Limb (tissue), 2 donors: ENCODE measurements around the gene SELL.
"Not testable (repeated sequence)": the region's sequence is repeated elsewhere in the genome, so short reads cannot be mapped to it uniquely, and the experiment has no call there.

ENCODE experiments used
- DNase-seq, 2 donors: peaks; one replicate each; pipeline ENCODE4 v3.0.0-alpha.2; 2016; ENCODE audit errors: extremely low spot score in 2 of 2

Gene SELL

DNA sequence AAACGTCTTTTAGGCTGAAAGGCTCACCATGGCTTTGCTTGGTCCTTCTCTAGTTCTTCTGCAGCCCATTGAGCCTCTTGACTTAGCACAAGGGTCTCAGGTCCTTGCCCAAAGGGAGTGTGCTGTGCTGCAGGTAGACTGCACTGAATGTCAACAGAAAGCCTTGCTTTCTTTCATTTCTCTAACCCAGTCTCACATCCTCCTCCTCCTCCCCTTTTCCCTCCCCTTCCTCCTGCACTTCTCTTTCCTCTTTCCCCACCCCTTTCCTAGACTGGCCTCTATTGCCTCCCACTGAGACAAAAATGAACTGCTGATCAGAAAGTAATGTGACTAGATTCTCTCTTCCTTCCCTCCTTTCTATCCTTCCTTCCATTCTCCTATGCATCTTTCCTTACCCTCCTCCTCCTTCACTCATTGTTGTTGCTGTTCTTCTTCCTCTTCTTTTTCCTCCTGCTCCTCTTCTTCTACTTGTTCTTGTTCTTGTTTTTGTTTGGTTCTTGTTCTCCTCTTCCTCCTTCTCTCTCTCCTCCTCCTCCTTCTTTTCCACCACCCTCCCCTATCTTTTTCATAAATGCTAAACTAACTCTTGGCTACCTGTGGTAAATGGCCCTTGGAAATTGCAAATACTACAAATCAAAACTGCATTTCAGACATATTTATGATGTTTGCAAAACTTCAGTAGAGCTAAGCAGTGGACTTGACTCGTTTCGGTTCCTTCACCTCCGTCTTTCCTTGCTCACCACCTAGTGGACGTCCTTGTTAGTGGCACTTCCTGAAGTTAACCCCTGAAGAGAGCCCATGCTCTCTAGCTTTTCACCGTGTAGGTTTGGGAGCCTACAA, at the start of gene SELL:
TSS of gene SELL (minus strand) at position 152 of the 840 bp plus-strand sequence. CDS start at position 30, 122 bp downstream.
- DNase-seq: peak; percentile 44 to 50

DNA sequence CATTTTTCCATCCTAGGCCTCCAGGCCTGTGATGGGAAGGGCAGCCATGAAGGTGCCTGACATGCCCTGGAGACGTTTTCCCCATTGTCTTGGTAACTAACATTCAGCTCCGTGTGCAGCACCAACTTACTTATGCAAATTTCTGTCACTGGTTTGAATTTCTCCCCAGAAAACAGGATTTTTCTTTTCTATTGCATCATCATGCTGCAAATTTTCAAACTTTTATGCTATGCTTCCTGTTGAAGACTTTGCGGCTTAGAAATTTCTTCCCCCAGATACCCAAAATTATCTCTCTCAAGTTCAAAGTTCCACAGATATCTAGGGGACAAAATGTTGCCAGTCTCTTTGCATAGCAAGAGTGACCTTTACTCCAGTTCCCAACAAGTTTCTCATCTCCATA, 47.6 kb upstream of the SELL start:
- no peak for DNase-seq

DNA sequence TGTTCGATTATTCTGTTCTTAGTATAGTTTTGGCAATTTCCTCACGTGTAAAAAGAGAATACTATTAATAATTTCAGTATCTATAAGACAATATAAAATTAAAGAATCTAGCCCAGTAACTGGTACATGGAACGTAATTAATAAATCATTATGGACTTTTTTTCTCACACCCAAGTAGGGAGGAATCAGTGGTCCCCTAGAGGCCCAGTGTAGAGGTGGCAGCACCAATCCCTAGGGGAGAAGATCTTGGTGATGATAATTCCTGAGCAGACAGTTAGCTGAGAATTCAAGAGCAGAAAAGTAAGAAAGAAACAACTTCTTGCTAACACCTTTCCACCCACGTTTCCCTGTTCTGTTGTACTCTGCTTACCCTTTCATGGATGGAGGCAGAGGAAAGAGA, 42.1 kb upstream of the SELL start:
- DNase-seq: no peak

DNA sequence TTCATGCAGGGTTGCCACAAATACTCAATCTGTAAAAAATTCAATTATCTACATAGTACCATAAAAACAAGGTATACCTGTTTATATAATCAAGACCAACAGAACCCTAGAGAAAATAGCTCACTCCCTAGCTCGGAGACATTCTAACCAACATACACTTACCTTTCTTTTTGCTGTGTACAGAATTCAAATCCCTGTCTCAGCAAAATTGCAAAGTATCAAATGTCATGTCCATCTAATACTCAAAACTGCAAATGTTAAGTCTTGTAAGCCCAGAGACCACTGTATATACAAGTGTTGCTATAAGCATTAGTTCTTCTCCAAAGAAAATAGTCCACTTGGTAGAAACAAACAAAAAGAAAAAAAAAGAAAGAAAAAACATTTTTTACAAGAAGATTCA, 38.6 kb upstream of the SELL start:
- no peak for DNase-seq

DNA sequence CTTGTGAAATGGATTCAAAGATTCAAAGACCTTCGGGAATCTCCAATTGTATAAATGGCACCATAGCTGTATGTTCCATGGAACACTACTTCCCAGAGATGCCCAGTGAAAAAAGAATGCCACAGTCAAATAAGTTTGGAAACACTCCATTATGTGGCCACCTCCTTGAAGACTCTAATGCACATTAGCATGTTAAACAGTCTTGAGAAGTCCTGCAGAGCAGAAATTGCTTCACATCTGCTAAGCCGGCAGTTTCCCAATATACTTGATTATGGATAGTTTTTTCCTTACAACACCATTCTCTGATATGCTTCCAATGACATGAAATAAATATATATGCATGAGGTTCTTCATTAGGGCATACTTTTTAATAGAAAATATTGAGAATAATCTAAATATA, 35.1 kb upstream of the SELL start:
- DNase-seq: no peak

DNA sequence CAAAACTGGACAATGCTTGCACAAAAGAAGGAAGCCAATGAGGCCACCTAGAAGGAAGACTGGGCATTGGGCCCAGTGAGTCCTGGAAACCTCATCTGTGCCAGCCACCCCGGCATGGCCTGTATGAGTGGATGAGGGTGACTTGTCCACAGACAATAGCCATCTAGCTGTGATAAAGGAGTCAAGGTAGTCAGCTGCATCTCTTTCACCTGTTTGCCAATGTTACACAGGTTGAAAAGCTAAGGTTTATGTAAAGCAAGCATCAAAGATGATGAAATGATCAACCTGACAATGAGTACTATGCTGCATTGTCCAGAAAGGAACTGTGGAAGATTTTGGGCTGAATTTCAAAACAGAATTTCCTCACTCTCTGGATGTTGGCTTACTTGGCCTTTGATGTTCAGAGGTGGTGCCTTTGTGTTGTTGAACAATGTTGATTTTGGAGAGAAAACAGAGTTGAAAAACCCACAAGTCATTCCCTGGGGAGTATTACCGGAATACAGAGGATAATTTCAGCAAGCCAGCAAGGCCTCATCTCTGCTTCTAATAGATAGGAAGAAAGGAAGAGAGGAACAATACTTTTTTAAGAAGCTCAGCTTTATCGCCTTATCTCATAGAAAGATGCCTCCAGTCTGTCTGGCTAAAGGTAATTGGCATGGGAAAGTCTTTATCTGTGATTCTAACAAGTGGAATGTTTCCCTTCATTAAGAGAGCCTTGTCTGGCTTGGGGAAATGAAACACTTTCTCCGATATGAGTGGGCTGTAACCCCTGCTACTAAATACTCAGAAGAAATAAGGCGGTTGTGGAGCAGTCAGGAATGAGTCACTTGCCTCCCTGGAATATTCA, 33.8 kb upstream of the SELL start:
- no peak for DNase-seq

DNA sequence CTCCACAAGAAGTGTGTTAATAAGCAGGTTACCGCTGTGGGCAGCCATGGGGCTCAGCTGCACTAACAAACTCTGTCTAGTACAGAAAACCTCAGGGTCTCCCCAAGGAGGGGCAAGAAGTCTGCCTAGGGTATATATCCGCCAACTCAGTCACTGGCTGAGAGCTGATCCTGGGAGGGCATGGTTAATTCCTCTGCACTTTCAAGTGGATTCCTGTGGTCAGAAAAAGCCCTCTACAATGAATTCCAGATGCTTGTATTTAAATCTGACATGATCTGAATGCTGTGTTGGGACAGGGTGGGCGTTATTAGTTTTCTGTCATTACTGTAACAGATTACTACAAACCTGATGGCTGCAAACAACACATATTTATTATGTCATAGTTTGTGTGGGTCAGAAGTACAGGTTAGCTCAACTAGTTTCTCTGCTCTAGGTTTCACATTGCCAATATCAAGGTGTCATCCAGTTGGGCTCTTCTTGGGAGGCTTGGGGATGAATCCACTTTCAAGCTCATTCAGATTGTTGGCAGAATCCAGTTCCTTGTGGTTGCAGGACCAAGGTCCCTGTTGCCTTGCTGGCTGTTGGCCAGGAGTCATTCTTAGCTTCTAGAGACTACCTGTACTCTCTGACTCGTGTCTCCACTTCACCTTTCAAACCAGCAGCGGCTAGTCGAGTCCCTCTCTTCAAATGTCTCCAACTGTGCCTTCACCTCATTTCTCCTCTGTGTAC, 30.4 kb upstream of the SELL start:
- DNase-seq: peak; percentile 26 to 36

DNA sequence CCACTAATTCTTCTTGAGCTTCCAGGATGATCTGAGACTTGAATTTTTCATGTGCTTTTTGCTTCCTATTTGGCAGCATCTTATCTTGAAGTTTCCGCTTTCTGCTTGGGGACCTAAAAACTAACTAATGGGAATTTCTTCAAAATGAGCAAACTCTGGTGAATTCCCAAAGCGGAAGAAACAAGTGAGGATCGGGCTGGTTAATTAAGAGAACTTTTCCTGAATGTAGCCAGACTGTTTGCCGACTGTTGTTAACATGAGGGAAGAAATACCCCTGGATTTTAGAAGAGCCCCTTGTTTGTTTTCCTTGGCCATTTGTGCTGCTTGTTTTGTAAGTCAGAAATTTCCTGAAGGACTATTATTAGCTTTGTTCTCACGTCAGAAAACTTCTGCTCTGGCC, 28.6 kb upstream of the SELL start:
- DNase-seq: no peak

DNA sequence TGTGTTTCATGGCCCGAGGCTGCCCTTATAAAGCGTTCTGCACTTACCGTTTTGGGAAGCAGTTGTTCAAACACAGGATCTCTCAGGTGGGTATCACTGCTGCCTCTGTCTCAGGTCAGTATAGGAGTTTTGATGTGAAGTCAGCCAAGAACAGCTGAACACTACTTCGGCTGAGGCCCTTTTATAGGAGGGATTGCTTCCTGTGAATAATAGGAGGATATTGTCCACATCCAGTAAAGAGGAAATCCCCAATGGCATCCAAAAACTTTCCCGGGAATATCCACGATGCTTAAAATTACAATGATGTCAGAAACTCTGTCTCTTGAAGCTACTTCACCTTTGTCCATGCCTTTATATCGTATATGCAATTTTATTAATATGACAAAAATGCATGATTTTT, 22.5 kb upstream of the SELL start, which contains the start of gene SELE:
TSS of gene SELE (minus strand) at position 156 of the 400 bp plus-strand sequence. CDS start 467 bp downstream, outside the sequence.
- DNase-seq: no peak

DNA sequence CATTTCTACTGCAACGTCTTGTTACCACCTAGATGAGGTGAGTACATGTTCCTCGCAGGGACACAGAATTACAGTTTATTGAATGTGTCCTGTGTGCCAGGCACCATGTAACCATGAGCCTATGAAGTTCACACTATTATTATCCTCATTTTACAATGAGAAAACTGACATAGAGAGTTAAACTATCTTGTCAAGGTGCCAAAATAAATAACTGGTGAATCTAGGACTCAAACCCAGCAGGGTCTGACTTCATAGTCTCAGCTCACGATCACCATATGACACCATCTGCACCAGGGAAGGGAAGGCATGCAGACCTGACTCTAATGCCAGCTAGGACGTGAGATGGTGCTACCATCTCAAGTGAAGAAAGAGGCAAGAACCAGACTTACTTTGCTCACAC, 20.0 kb upstream of the SELL start:
- DNase-seq: no peak

DNA sequence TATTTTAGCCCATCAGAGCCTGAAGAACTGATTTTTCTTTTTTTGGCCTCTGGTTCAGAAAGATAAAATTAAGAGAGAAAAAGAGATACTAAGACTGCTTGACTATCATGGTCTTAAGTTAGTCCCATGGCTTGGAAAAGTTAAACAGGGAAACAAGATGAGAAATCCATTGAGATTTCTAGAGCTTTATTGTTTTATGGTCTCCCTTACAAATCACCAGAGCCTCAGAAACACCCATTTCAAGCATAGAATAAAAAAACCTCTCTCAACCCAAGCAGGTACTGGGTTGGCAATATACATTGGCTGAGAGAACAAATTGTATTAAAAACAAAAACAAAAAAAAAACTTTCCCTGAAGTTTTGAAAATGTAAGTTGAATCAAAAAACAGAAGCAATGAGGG, 18.6 kb upstream of the SELL start:
- no peak for DNase-seq

DNA sequence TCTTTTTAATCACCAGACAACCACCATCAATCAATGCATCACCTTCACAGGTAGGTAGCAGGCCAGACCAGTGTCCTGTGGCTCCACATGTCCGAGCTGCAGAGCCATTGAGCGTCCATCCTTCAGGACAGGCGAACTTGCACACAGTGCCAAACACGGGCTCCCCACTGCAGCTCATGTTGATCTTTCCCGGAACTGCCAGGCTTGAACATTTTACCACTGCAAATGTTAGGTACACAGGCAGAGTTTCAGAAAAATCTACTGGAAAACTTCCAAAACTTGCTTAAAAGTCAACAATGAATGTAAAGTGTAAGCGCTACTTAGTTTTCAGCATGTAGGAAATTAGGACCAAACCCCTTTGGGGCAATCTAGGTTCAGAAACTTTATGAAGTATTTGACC, 15.9 kb upstream of the SELL start:
- no peak for DNase-seq

DNA sequence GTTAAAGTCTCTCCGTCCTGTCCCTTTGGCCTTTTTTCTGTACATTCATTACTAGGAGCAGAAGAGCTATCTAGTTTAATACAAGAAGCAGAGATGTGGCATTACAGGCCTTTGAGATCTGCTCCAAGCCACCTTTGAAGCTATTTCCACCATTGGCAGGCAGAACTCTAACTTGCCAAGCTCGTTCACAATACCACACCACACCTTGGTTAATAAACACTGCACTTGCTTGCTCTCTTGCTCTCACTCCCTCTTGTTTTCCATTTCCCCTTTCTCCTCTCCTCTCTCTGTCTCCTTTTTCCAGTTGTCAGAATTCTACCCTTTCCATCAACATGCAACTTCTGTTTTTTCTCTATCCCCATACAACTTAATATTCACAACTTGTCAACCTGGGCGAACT, 15.4 kb upstream of the SELL start:
- no peak for DNase-seq

DNA sequence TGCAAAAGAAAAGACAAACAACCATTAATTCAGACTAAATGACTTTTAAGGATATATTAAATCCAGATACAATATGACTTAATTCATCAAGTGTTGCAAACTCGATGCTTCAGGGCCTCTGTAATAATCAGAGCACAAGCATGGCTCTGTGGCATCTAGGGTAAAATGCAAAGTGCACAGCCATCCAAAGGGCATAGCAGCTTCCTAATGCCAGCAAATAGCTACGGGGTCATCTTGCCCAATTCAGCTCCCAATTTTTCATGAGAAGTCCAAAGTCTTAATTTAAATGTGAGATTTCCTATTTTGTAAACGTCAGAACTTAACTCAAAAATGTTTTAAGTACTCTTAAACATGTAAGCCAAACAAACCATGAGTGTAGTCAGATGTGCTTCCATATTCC, 14.5 kb upstream of the SELL start:
- DNase-seq: no peak

DNA sequence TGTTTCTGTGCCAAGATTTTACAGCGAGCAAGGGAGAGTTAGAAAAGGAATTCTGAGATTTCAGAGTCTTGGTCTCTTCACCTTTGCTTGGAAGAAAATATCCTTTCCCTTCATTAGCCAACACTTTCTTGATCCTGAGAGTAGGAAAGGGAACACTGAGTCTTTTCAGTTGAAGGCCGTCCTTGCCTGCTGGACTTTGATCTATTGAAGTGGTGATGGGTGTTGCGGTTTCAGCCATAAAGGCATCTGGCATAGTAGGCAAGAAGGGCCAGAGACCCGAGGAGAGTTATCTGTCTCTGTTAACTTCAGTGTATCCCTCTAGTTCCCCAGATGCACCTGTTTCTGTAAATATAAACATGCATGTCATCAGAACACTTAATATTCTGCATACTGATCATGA, 12.7 kb upstream of the SELL start:
- DNase-seq: no peak

DNA sequence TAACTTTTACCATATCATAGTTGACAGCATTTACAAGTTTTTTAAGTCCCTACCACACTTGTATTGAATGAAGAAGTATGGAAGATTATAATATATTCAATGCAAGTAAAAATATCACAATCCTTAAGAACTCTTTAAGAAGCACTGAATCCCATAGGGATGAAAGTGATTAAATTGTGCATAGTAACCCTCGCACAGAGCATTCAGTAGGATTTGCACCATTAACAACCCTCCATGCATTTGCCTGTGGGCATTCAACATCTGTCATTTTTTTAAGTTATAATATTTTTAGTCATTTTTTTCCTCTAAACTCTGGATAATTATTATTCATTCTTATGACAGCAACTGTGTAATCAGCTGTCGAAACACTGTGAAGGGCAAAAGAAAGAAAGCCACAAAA, 12.3 kb upstream of the SELL start:
- DNase-seq: no peak

DNA sequence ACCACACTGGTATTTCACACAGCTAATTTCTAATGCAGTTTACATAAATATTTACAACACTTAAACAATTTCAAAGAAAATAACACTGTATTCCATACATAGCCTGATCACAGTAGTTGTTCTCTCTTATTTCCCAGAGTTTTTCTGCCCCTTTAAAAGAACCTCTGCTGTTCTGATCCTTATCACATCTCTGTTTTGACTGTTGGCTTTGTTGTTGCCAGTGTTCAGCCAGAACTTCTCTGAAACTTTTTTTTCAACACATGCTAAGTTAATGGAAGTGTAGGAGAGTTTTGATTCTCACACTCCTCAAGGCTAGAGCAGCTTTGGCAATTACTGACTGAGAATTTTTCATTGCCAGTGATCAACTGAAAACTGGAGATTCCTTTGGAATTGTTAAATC, 11.4 kb upstream of the SELL start:
- DNase-seq: no peak

DNA sequence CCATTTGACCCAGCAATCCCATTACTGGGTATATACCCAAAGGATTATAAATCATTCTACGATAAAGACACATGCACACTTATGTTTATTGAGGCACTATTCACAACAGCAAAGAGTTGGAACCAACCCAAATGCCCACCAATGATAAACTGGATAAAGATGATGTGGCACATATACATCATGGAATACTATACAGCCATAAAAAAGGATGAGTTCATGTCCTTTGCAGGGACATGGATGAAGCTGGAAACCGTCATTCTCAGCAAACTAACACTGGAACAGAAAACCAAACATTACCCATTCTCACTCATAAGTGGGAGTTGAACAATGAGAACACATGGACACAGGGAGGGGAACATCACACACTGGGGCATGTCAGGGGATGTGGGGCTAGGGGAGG, 3.7 kb upstream of the SELL start:
- not testable (repeated sequence) for DNase-seq

DNA sequence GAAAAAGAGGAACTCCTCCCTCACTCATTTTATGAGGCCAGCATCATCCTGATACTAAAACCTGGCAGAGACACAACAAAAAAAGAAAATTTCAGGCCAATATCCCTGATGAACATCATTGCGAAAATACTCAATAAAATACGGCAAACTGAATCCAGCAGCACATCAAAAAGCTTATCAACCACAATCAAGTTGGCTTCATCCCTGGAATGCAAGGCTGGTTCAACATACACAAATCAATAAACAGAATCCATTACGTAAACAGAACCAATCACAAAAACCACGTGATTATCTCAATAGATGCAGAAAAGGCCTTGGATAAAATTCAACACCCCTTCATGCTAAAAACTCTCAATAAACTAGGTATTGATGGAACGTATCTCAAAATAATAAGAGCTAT, 1.7 kb upstream of the SELL start:
- not testable (repeated sequence) for DNase-seq

DNA sequence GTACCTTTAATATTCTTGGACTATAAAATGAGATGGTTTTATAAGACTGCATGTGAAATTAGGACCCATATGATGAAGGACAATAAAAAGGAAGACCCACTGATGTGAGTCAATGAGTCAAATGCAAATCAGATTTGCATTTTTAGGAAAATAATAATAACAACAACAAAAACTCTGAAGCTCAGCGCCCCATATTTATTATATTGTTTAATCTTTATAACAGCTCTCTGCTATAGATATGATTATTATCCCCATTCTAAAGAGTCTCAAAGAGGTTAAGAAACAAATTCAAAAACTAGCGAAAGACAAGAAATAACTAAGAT, 850 bp upstream of the SELL start:
- DNase-seq: no peak

DNA sequence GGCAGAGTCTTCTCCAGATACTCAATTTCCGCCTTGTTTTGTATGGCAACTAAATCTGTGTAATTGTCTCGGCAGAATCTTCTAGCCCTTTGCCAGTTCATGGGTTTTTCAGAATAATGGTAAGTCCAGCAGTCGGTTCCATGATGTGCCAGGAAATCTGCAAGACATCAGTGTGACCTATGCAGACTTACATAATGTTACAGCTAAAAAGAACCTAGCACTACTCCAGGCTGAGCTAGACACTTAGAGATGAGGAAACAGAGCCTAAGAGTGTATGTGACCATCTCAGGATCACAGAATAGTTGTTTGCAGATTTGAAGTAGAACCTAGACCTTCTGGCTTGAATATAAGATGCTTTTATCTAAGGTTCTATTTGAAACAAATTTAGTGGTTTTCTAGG, 2.8 kb downstream of the SELL start:
- no peak for DNase-seq
